ENCODE measurements around the gene PELI1. TPM values are rescaled to one million over a fixed set of nuclear protein-coding genes. Genes with fewer than 3 reads are reported as not detected.

PELI1 gene
- total RNA-seq, 1 donor from 2014 or later: 34.1 TPM

- no peaks in the 10 kb centered on the region for H3K27me3 ChIP-seq (ENCODE audit: low read depth)
- intact Hi-C loops (cut with DNase I): no loop called here
- no peaks in the 10 kb centered on the region for H3K36me3 ChIP-seq
- TF ChIP-seq CTCF (IDR thresholded peaks at IDR 0.05): no peak
- DNase-seq (no peak), ATAC-seq (no peak)
- peaks cover 14% of the 10 kb centered on the region for H3K4me1 ChIP-seq
- H3K27ac ChIP-seq: no peak overlapping the region
- H3K9me3 ChIP-seq: no peaks in the 10 kb centered on the region
- H3K4me3 ChIP-seq: no peak overlapping the region
Measured at GRCh38 chr2:64145714-64146113, 1.5 kb upstream of the PELI1 start.

- H3K9me3 ChIP-seq: no peaks in the 10 kb centered on the region
- no peaks in the 10 kb centered on the region for H3K27me3 ChIP-seq (ENCODE audit: low read depth)
- no peak for ATAC-seq
- no peak overlapping the region for H3K4me3 ChIP-seq
- H3K27ac ChIP-seq: no peak overlapping the region
- H3K4me1 ChIP-seq: peaks cover 20% of the 10 kb centered on the region
- no peak for TF ChIP-seq CTCF (IDR thresholded peaks at IDR 0.05)
- no peaks in the 10 kb centered on the region for H3K36me3 ChIP-seq
- no peak for DNase-seq
- intact Hi-C loops (cut with DNase I): no loop called here
Measured at GRCh38 chr2:64145119-64145518, 899 bp upstream of the PELI1 start.

GRCh38 chr2:64143169-64144056 lies 807 bp downstream of the PELI1 start:
- H3K36me3 ChIP-seq: no peaks in the 10 kb centered on the region
- peak overlapping the region; percentile 85 for H3K4me3 ChIP-seq
- H3K27ac ChIP-seq: peak overlapping the region; percentile 99
- peak; percentile 66 to 67 for ATAC-seq
- peaks cover 37% of the 10 kb centered on the region for H3K4me1 ChIP-seq
- H3K9me3 ChIP-seq: no peaks in the 10 kb centered on the region
- H3K27me3 ChIP-seq (ENCODE audit: low read depth): no peaks in the 10 kb centered on the region
- intact Hi-C loops (cut with DNase I): no loop called here
- TF ChIP-seq CTCF (IDR thresholded peaks at IDR 0.05): no peak
- peak; percentile 56 for DNase-seq

- H3K9me3 ChIP-seq: no peaks in the 10 kb centered on the region
- H3K4me1 ChIP-seq: peaks cover 44% of the 10 kb centered on the region
- H3K27me3 ChIP-seq (ENCODE audit: low read depth): no peaks in the 10 kb centered on the region
- peak overlapping the region; percentile 99 for H3K27ac ChIP-seq
- no peak for TF ChIP-seq CTCF (IDR thresholded peaks at IDR 0.05)
- no peak for DNase-seq
- intact Hi-C loops (cut with DNase I): no loop called here
- no peaks in the 10 kb centered on the region for H3K36me3 ChIP-seq
- peak overlapping the region; percentile 85 for H3K4me3 ChIP-seq
- no peak for ATAC-seq
Measured at GRCh38 chr2:64142741-64143168, 1.5 kb downstream of the PELI1 start.

GRCh38 chr2:64141674-64142405 lies 2.4 kb downstream of the PELI1 start:
- peak overlapping the region; percentile 85 for H3K4me3 ChIP-seq
- intact Hi-C loops (cut with DNase I): no loop called here
- DNase-seq (no peak), ATAC-seq (no peak)
- no peak for TF ChIP-seq CTCF (IDR thresholded peaks at IDR 0.05)
- no peaks in the 10 kb centered on the region for H3K9me3 ChIP-seq
- H3K4me1 ChIP-seq: peaks cover 53% of the 10 kb centered on the region
- no peaks in the 10 kb centered on the region for H3K36me3 ChIP-seq
- H3K27me3 ChIP-seq (ENCODE audit: low read depth): no peaks in the 10 kb centered on the region
- H3K27ac ChIP-seq: peak overlapping the region; percentile 40
